K562 (cell line): Measurements from ENCODE around the gene FBXO4. TPM values are rescaled to one million over a fixed set of nuclear protein-coding genes. Genes with fewer than 3 reads are reported as not detected.
A peak's percentile ranks its signal among the peaks of the same experiment; 100 is the strongest.

Source experiments
- ATF1 ChIP-seq, 2 experiments: fragments of 450-650 bp in 1 of 2; IDR thresholded peaks; 2 replicates each; pipeline ENCODE4 v1.6.1; 2016; ENCODE audit warnings: missing compliant biosample characterization in 1 of 2, missing genetic modification characterization in 1 of 2
- CREB1 ChIP-seq, 2 experiments: sonication (generic) in 1 of 2; formaldehyde crosslinking in 1 of 2; IDR thresholded peaks; 2 replicates each; pipeline versions ENCODE4 v1.6.1 to v1.8.0; 2012 to 2022; ENCODE audit warnings: inconsistent platforms in 1 of 2, mild to moderate bottlenecking in 1 of 2, missing genetic modification reagents in 1 of 2, moderate library complexity in 1 of 2
- E2F8 ChIP-seq: fragments of 450-650 bp; IDR thresholded peaks from 2 replicates; pipeline ENCODE4 v1.7.1; 2018; ENCODE audit warnings: mild to moderate bottlenecking, low read depth; ENCODE audit not compliant: partially characterized antibody
- FOXK2 ChIP-seq, 2 experiments: fragments of 450-650 bp; IDR thresholded peaks in 1 of 2; conservative IDR thresholded peaks in 1 of 2; 2 replicates each; pipeline ENCODE4 v1.6.1; 2016; ENCODE audit warnings: low read depth in 2 of 2, mild to moderate bottlenecking in 1 of 2
- GATA2 ChIP-seq: sonication (generic); formaldehyde crosslinking; IDR thresholded peaks from 2 replicates; pipeline ENCODE4 v1.4.0; 2020; ENCODE audit warnings: mild to moderate bottlenecking, missing genetic modification reagents
- HDAC8 ChIP-seq: fragments of 450-650 bp; IDR thresholded peaks from 2 replicates; pipeline ENCODE4 v1.6.1; 2016; ENCODE audit warnings: mild to moderate bottlenecking, missing genetic modification characterization, moderate library complexity, missing compliant biosample characterization
- POLR2AphosphoS2 ChIP-seq: IDR thresholded peaks from 2 replicates; pipeline ENCODE4 v1.6.1; 2012; ENCODE audit warnings: low read length, improper control_type of control experiment
- PTTG1 ChIP-seq: fragments of 450-650 bp; IDR thresholded peaks from 2 replicates; pipeline ENCODE4 v1.6.1; 2016; ENCODE audit warnings: low read depth, mild to moderate bottlenecking, missing genetic modification characterization, missing compliant biosample characterization
- SOX6 ChIP-seq: fragments of 450-650 bp; IDR thresholded peaks from 2 replicates; pipeline ENCODE4 v1.6.1; 2014; ENCODE audit warnings: mild to moderate bottlenecking
- SRSF1 ChIP-seq: fragments of 200-400 bp; formaldehyde crosslinking; IDR thresholded peaks from 2 replicates; pipeline ENCODE4 v1.6.1; 2017; ENCODE audit warnings: mild to moderate bottlenecking, low read depth, low read length, moderate library complexity
- STAG1 ChIP-seq: sonication (generic); formaldehyde crosslinking; IDR thresholded peaks from 2 replicates; pipeline ENCODE4 v1.5.0; 2020; ENCODE audit warnings: missing genetic modification reagents, borderline replicate concordance
- STAT6 ChIP-seq: sonication (generic); formaldehyde crosslinking; IDR thresholded peaks from 2 replicates; pipeline ENCODE4 v1.8.1; 2023; ENCODE audit warnings: mild to moderate bottlenecking, missing genetic modification reagents
- ZNF212 ChIP-seq: fragments of 450-650 bp; formaldehyde crosslinking; IDR thresholded peaks from 2 replicates; pipeline ENCODE4 v1.4.0; 2020; ENCODE audit warnings: mild to moderate bottlenecking
- ZNF436 ChIP-seq: fragments of 250-450, 450-650 bp; sonication (Bioruptor Pico); formaldehyde crosslinking; IDR thresholded peaks from 2 replicates; pipeline ENCODE4 v1.7.0; 2020; ENCODE audit warnings: mild to moderate bottlenecking
- ZNF592 ChIP-seq: fragments of 450-650 bp; IDR thresholded peaks from 2 replicates; pipeline ENCODE4 v1.6.1; 2017; ENCODE audit warnings: antibody characterized with exemption, mild to moderate bottlenecking
- polyA plus RNA-seq, 8 experiments: library from polyadenylated mRNA; depleted of rRNA in 4 of 8; stranded (reverse) in 5 of 8; unstranded in 3 of 8; fragments of >200 nt; fragmentation: Nextera tagmentation in 2 of 8; fragmentation: Illumina TruSeq in 1 of 8; extraction: Ambion mirVana in 2 of 8; extraction: Trizol in 1 of 8; gene quantifications; 2 replicates each; pipeline versions ENCODE4 v1.2.1 to v1.2.3, GENCODE V29; 2011 to 2014; ENCODE audit warnings: inconsistent platforms in 1 of 8, missing spikeins in 1 of 8
- total RNA-seq, 7 experiments: library from RNA; depleted of rRNA in 6 of 7; stranded (reverse); fragments of >200 nt in 6 of 7; fragmentation: Illumina TruSeq in 2 of 7; extraction: Trizol in 2 of 7; gene quantifications; 2 replicates each; pipeline versions ENCODE4 v1.2.1 to v1.2.3, GENCODE V29; 2011 to 2021; ENCODE audit warnings: low replicate concordance in 1 of 7

FBXO4 gene
- total and polyA plus RNA-seq, 9 of the 15 experiments (the other 6 are each of a cell fraction or from before 2014, with no cell fraction given) = 5.9 to 33.4 (median 19.6) TPM

GRCh38 chr5:41903892-41904799 lies 20.9 kb upstream of the FBXO4 start, which contains the start of gene RIMOC1 (continued):
- TF ChIP-seq HDAC8 (tag) (peak; percentile 56; the same call in 1 of the 2 replicates), PTTG1 (no peak), STAG1 (no peak), FOXK2 (conservative IDR thresholded peaks at IDR 0.05 in 1 of 2, IDR thresholded peaks at IDR 0.05 in 1 of 2; ENCODE audit: low read depth in 2 of 2) (peak; percentile 89 to 97), CREB1 (IDR thresholded peaks at IDR 0.05) (peak; percentile 91), CREB1 (CRISPR knock-in tag; IDR thresholded peaks at IDR 0.05) (peak; percentile 90), ZNF592 (no peak), ZNF436 (CRISPR knock-in tag) (peak; percentile 36; the same call in 1 of the 2 replicates), SOX6 (peak; percentile 50; the same call in 1 of the 2 replicates), ATF1 (CRISPR knock-in tag; IDR thresholded peaks at IDR 0.05) (peak; percentile 59), ATF1 (tag; IDR thresholded peaks at IDR 0.05) (peak; percentile 98), STAT6 (CRISPR knock-in tag) (peak; percentile 69; the same call in 1 of the 2 replicates), GATA2 (CRISPR knock-in tag) (no peak), SRSF1 (no peak), E2F8 (peak; percentile 71), POLR2AphosphoS2 (peak; percentile 80; the same call in 1 of the 2 replicates), ZNF212 (CRISPR knock-in tag) (no peak)
